NCI-H1436 treated with DMSO at 0.1 percent for 48 hours (cell line): ENCODE data around the gene MED25.

Source experiments
- DNase-seq: peaks from one replicate; lab custom pipeline; 2025; lab: John Stamatoyannopoulos, UW

MED25 gene

GRCh38 chr19:49799271-49799797 is 18.8 kb upstream of the MED25 start:
- DNase-seq = no peak

- DNase-seq = no peak
Observed at GRCh38 chr19:49799798-49800376, 18.2 kb upstream of the MED25 start.

GRCh38 chr19:49800771-49801170 is 17.3 kb upstream of the MED25 start:
- DNase-seq = no peak

GRCh38 chr19:49801401-49801888 is 16.6 kb upstream of the MED25 start:
- no peak for DNase-seq

- DNase-seq = peak; percentile 40
Observed at GRCh38 chr19:49801966-49802661, 16.0 kb upstream of the MED25 start.

- DNase-seq = no peak
Observed at GRCh38 chr19:49802836-49803528, 15.1 kb upstream of the MED25 start.

GRCh38 chr19:49803529-49803856 is 14.6 kb upstream of the MED25 start:
- no peak for DNase-seq

GRCh38 chr19:49805822-49806619 is 12.1 kb upstream of the MED25 start:
- DNase-seq = no peak

- DNase-seq = no peak
Observed at GRCh38 chr19:49806620-49806959, 11.5 kb upstream of the MED25 start.

GRCh38 chr19:49807058-49807903 is 10.8 kb upstream of the MED25 start:
- no peak for DNase-seq

- DNase-seq = no peak
Observed at GRCh38 chr19:49807904-49808675, 10.0 kb upstream of the MED25 start.

- peak; percentile 89 for DNase-seq
Observed at GRCh38 chr19:49808711-49809159, 9.4 kb upstream of the MED25 start.

- no peak for DNase-seq
Observed at GRCh38 chr19:49809160-49809940, 8.7 kb upstream of the MED25 start.

GRCh38 chr19:49809941-49810389 is 8.1 kb upstream of the MED25 start:
- DNase-seq = no peak

- no peak for DNase-seq
Observed at GRCh38 chr19:49811328-49811727, 6.8 kb upstream of the MED25 start.

- no peak for DNase-seq
Observed at GRCh38 chr19:49812452-49812996, 5.6 kb upstream of the MED25 start.

- DNase-seq = peak; percentile 99
Observed at GRCh38 chr19:49812997-49813861, 4.9 kb upstream of the MED25 start, which contains the start of gene FUZ. Gene FUZ, minus strand, starts transcription at chr19:49813292. Its CDS starts 186 bp downstream, at chr19:49813106.

- no peak for DNase-seq
Observed at GRCh38 chr19:49814010-49814409, 4.1 kb upstream of the MED25 start.
